IPS DF 4.7 (cell line): Measurements from ENCODE around the gene IRS1.

Experiments used
- DNase-seq: peaks from one replicate; pipeline ENCODE4 v3.0.0-alpha.2; 2013; ENCODE audit warnings: low spot score; ENCODE audit errors: extremely low read depth

Gene IRS1

DNA sequence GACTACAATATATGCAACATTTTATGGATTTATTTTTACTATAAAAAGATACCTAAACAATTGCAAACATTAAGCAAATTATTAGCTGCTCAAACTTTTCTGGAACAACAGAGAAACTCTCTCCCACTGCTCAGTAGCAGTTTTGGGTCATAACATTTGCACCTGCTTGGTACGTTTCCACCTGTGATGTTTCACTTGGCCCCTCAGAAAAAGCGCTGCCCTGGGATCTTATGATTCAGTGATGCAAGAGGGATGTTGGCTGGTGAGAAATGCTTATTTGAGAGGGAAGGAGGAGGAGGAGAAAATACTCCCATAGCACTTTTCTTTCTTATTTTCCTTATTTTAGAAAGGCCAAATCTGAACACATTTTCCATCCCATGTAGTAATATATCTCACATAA lies 9.2 kb downstream of the IRS1 start:
- DNase-seq, result no peak

DNA sequence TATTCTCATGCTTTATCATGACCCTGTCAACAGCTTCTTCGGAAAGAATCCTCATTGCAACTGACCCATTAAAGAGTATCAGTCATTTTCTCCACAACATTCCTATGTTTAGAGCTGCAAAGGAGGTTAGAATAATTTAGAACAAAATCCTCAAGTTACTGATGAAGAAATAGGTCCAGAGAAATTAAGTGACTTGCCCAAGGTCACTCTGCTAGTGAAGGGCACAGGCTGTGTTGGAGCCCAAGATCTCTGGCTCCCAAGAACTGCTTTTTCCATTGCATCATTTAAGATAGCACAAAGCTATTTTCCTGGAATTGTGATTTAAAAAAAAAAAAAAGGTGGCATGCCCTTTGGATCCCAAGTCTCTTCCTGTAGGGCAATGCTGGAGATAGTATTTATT lies 9.6 kb downstream of the IRS1 start:
- DNase-seq, result no peak

DNA sequence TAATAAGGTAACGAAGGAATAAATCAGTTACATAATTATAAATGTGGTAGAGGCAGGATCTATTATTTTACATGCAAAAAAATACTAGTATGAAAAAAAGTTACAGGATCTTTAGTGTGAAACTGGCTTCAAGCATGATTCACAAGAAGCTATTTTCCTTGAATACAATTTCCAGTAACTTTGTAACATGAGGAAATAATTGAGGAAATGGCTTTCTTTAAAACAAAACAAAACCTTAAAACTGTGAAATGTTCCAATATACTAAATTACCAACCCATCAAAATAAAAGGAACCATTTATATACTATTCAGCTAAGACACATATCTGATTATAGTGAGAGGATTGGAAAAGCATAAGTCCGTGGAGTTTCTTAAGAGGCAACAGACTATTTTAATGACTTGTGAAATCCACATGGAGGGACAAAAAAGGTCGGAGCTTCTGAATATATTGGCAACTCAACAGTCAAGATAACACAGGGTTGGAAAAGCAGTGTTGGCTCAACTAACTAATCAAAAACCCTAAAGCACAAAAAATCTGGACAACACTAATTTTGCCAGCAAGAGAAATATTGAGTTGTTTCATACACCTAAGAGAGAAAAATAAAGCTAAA lies 10.6 kb downstream of the IRS1 start:
- no peak for DNase-seq

DNA sequence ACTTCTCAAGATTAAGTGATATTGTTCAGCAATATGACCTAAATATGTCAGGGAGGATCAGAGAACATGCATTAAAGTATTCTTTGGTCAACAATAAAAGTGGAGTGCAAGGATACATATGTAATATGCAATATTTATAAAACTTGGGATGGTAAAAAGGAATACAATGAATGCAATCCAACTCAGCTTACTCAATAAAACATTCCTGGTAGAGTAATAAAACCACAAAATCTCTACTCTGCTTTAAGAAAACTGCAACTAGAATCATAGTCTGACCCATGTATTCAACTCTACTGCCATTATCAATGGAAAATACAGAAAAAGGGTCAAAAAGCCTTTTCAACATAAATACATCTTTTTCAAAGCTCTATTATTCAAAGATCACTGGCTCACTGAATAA lies 11.6 kb downstream of the IRS1 start:
- no peak for DNase-seq

DNA sequence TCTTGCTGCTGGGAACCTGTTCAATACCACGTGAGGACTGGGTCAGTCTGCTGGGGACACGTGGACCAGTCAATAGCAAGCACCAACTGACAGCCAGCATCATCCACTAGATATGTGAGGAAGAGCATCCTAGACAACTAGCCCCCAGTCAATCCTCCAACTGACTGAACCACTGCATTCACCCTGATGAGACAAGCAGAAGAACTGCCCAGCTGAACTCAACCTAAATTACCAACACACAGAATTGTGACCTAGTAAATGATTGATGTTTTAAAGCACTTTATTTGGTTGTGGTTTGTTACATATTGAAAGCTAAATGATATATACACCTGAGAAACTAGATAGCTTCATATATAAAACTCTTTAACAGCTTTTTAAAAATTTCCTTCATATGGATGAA lies 15.7 kb downstream of the IRS1 start:
- DNase-seq, result no peak

DNA sequence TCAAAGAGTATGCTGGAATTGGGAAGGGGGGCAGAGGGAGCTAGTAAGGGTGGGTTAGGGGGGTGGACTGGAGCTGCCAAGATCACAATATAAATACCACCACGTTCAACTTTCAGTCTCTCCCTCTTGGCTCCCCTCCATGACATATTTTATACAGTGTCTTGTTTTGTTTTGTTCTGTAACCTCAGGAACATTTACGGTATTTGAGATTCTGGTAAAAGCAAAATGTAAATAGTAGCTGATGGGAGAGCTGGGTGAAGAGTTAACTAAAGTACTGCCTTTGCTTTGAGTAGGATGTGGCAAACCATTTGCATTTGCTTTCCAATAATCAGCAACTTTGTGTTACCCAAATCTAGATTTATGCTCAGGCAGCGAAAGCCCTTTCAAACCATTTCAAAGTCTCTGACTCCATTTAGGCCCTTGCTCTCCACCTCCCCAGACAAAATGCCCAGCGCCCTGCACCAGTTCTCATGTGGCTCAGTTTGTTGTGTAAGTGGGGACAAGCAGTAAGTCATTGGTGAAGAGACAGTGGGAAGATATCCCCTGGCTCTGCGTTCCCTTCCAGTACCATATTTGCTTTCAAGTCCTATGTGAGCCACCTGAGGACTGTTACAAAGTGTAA lies 17.4 kb downstream of the IRS1 start:
- no peak for DNase-seq

DNA sequence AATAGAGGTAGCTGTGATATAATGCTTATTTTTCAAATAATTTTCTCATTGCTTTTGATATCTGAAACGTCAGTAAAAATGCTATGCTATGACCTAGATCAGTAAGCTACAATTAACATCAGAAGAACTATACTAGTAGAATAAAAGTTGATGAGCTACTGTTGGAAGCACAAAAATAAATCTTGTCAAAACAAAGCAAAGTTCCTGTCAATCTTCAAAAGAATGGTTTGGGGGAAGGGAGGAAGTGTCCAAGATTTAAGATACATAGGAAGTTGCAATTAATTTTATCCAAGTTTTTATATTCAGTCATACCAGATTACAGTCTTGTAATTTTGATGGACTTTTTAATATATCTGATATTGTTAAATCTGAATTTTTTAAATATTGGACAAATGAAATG lies 19.2 kb downstream of the IRS1 start:
- DNase-seq, result no peak

DNA sequence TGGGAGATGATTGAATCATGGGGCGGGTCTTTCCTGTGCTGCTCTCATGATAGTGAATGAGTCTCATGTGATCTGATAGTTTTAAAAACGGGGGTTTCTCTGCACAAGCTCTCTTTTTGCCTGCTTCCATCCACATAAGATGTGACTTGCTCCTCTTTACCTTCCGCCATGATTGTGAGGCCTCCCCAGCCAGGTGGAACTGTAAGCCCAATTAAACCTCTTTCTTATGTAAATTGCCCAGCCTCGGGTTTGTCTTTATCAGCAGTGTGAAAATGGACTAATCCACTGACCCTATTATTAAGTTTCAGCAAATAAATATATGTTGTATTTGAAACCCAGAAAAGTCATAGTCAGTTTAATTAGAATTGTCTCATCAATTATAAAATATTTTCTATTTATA lies 22.0 kb downstream of the IRS1 start:
- no peak for DNase-seq

DNA sequence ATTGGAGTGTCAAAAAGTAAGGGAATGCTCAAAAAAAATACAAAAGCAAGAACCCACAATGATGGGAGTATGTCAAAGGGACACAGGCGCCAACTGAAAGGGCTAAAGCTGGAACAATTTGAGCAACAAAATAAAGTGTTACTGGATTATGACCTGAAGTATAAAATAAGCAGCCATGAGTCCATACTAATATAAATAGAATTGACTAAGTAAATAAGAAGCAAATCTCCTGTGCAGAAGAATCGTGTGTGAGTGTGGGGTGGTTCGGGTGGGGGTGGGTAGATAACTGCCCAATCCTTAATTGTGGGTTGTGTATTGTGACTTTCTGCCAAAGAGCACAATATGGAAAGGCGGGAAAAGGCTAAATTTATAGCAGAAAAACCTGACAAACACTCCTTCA lies 23.5 kb downstream of the IRS1 start:
- no peak for DNase-seq

DNA sequence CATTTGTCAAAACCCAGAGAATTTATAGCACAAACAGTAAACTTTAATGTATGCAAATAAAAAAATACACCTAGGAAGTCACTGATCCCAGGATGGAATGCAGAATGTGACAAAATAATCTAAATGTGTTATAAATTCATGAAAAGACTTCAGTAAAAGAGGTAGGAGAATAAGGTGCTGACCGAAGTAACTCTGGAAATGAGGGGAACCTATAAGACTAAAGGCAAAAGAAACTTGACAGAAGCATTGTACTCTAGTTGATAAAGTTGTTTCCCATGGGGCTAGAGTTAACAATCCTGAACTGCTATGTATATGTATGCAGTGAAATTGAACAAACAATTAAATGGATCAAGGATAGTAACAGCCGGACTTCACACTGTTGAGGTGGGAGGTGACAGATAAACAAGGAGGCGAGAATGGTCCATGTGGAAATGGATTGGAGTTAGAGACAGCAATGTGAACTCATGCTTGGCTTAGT lies 24.5 kb downstream of the IRS1 start:
- no peak for DNase-seq

DNA sequence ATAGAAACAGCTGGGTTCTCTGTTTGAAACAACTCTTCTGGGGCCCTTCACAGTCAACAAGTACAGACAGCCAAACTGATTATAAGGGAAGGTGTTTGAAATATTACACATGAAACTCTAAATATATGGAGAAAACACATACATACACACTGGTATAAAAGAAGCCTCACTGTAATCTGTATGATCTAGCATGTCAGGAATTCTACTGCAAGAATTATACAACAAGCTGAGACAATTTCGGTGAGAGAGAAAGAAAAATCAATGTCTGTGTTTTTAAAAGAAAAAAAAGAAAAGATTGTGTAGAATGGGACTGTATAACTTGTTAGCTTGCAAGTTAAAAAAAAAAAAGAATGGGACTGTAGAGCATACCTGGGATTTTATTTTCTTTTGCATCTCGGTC lies 26.3 kb downstream of the IRS1 start:
- no peak for DNase-seq

DNA sequence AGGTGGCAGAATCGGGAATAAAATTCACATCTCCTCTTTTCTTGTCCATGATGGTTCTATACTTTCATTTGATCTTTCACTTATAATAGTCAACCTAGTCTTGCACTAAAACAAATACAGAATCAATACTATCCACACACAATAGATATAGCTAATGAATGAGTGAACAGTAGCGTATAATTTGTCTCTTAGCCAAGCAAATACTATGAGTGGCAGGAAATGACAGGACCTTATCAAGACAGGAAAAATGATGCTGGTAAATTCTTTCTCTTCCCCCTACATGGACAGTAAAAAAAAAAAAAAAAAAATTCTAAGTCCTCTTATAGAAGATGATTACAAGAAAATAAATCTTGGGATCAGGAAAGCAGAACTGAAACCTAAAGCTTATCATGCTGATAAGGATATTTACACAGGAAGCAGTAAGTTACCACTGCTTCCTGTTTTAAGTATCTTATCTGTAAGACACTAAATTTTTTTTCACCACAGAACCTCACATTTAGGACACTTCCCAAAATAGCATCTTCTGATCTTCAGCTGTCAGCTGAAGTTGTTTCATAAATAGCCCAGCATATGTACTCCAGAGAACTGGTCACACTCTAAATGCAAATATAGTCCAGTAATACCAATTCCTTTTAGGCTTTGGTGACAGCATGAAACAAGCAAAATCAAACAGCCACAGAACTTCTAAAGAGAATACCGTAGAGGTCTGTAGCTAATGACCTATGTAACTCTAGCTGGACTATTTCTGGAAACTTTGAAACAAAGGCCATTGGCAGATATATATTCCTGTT lies 27.0 kb downstream of the IRS1 start:
- no peak for DNase-seq

DNA sequence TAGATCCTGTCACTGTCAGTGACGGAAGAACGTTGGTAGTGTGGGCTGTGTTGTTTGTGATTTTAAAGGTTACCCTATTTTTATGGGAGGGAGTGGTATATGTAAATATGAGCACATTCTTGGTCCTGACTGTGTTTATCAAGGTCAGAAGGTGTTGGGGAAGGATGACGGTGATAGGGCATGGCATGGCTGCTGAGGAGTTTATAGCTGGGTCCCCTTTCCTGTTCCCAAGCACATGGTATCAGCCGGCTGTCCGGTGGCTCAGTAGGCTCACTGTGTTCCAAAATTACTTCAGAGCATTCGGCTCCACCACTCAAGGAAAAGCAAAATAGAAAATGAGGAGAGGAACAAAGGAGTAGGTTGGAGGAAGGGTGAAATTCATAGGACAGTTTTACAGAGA lies 28.6 kb downstream of the IRS1 start:
- DNase-seq, result no peak

DNA sequence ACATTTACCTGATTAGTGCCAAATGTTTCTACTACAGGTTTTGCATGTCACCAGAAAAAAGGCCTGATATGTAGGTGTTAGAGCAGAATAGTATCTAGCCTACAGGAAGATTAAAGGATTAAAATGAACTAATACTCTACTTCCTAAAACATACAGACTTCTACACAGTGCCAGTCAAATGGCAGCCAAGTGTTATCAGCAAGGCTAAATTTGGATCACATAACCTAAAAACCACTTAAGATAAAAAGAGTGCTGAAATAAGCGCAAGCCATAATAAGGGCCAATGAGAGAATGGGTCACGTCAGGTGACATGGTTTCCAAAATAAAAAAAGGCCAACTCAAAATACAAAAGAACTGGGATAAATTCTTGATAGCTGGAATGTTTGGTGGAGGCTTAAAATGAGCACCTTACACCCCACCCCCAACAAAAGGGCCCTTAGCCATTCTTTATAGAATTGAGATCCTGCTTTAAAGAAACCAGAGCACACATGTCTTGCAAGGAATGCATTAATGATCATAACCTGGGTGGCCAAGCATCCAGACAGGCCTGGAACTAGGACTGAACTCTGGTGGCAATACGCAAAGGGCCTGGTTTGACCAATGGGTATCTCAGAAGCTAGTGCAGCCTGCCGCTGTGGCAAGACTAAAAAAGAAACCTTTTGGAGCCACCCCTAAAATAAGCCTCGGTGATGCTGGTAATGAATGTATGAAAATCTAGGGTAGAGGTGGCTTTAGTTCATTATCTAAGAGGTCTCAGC lies 32.4 kb downstream of the IRS1 start:
- DNase-seq, result no peak

DNA sequence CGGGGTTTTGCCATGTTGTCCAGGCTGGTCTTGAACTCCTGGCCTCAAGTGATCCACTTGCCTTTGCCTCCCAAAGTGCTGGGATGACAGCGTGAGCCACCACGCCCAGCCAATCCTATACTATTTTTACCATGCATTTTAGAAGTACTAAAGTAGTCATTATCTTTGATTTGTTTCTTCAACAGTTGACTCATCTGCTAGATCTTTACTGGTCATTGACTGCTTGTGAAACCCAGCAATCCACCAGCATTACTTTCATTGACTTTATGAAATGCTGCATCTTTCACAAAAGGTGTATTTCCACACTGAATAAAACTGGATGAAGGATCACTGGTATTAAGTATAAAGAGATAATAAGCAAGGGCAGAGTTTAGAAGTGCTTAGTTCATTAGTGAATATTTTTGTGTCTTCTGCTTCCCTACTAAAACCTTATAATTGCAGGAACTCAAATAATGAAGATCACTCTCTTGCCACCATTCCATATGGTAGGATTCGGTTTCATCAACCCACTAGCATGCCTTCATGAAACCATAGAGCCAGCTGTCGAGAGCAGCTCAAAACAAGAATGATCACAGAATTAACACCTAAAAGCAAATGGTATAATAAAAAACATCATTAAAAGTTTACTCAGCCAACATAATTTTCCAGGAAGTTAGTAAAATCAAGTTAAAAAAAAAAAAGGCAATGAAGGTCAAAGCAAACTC lies 33.1 kb downstream of the IRS1 start:
- DNase-seq, result no peak

DNA sequence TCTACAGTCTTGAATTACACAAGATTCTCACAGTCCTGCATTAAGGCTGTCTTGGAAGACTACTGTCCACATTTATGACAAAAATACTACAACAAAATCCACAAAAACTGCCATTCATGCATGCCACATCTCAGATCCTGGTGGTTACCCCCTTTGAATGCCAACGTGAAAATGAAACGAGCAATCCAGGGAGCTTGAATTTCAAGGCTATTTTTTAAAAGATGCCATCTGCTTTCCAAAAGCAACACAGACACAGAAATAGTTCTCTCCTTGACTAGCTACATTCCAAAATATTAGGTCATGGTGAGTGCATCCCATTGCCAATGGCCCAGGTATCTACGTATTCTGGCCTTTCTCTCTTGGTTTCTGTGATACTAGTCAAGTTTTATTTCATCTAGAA lies 36.3 kb downstream of the IRS1 start:
- no peak for DNase-seq

DNA sequence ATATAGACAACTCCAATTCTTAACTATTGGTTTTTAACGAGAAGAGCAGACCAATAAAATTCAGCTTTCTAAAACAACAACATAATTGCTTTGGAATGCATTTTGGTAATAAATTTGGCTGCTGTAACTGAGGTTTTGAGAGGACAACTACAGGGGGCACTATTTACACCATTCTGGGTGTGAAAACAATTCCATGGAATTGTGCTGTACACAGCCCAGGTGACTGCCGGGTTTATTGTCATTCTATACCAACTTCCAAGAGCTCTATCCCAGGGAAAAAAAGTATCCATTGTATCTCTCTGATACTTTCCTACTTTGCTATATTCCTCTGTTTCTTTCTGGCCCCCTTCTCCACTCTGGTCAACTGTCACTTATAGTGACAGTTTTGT lies 38.4 kb downstream of the IRS1 start:
- DNase-seq, result no peak

DNA sequence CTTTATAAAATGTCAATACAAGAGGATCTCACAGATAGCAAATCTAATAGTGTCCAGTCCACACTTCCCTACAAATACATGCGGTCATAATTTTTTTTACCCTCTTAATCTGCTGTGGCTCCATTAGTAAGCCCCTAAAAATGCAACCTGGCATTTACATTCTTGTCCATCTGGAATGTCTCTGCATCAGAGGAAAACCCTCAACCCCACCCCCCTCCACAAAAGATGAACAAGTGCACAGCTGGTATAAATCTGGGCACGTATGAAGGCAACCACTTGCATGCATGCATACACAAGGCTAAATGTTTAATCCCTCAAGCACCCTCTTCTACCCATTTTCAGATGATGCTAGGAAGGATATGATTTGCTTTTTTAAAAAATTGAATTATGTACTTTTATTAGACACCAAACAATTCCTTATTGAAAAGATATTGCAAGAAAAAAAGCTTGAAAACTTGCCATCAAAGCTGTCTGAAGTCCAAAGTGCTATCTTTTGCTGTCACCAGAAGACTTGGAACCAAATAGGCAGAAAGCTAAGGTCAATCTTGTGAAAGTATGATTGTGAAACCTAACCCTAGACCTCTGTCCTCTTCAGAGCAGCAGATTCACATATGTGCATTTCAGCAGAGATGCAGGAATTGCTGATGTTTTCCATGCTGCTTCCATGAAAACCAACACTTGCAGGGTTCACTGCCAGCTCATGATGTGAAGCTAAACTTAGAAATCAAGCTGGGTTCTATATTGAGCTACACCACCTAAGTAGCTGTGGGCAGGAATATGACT lies 39.0 kb downstream of the IRS1 start:
- DNase-seq, result no peak

DNA sequence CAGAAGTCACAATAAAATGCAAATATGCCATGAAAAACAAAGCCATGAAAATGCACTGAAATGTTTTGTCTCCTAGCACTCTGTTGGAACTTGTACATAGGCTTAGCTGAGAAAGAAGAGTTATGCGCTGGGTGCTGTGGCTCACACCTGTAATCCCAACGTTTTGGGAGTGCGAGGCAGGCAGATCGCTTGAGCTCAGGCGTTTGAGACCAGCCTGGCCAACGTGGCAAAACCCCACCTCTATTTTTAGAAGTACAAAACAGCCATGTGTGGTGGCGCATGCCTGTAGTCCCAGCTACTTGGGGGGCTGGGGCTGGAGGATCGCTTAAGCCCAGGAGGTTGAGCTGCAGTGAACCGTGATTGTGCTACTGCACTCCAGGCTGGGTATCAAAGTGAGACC lies 39.9 kb downstream of the IRS1 start:
- no peak for DNase-seq

DNA sequence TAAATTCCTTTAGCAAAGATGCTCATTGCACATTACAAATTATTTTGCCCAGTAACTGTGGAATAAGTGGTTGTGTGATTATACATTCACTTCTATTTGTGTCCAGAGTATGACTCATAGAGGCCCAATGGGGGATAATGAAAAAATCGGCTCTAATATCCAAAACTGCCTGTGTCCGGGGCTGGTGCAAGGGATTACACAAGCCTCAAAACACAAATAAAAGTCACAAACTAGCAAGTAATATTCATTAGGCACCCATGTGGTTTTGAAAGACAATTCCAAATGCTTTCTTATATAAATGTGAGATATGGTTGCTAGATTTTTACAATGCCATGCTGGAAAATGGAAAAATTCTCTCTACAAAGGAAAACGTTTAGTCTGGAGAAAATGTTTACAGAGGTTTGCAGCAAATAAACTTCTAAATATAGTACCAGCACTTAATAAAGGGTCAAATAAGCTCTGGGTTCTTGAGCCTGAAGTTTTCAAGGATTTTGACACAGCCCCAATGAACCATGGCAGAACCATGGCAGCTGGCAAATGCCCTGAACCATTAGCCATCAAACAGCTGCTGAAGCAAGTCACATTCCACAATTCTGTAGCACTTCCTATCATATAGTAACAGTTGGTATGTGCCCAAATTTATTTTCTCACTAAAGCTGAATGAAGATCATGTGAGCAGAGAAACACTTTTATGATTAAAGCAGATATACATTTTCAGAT lies 40.5 kb downstream of the IRS1 start:
- no peak for DNase-seq
